HUES6 (cell line): ENCODE measurements around the gene AKAP13.

Experiments used
- H3K27ac ChIP-seq: 2 replicates; pipeline ENCODE4 v1.7.0; 2013; ENCODE audit warnings: low read depth, mild to moderate bottlenecking, low read length, inconsistent platforms
- H3K27me3 ChIP-seq: 2 replicates; pipeline ENCODE4 v1.6.1; 2013; ENCODE audit warnings: low read length; ENCODE audit not compliant: control insufficient read depth, insufficient read depth
- H3K36me3 ChIP-seq: 2 replicates; pipeline ENCODE4 v1.6.1; 2013; ENCODE audit warnings: low read length; ENCODE audit not compliant: control insufficient read depth, insufficient read depth
- H3K4me1 ChIP-seq: 2 replicates; pipeline ENCODE4 v1.6.1; 2013; ENCODE audit warnings: low read length; ENCODE audit not compliant: control insufficient read depth, insufficient read depth
- H3K4me3 ChIP-seq: 2 replicates; pipeline ENCODE4 v1.5.1; 2013; ENCODE audit warnings: low read depth, low read length
- H3K9ac ChIP-seq: one replicate; pipeline ENCODE4 v1.6.1; 2013; ENCODE audit warnings: mild to moderate bottlenecking, low read length
- H3K9me3 ChIP-seq: 2 replicates; pipeline ENCODE4 v1.6.1; 2013; ENCODE audit warnings: low read depth, low read length; ENCODE audit not compliant: control insufficient read depth, insufficient read depth

The AKAP13 gene

DNA sequence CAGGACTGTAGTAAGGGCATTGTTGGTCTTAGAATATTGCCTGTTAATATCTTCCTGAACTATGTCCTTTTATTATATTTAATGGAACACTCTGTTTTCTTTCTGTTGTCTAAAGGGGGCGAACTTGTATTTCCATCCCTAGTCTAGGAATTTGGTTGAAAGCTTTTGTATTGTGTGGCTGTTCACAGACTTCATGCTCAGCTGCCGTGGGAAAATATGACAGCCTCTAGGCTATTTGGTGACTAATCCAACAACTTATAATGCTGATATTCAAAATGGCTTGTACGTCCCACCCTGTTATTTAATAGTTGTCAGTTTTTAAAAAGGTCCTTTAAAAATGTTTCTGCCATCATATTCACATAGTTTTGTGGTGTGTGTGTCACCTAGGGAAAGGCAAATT lies 211.7 kb downstream of the AKAP13 start:
- no peak overlapping the region for H3K27ac ChIP-seq
- no peaks in the 10 kb centered on the region for H3K27me3 ChIP-seq
- no peaks in the 10 kb centered on the region for H3K36me3 ChIP-seq
- H3K4me3 ChIP-seq, result no peak overlapping the region
- no peak overlapping the region for H3K9ac ChIP-seq
- H3K4me1 ChIP-seq, result peaks cover 14% of the 10 kb centered on the region
- no peaks in the 10 kb centered on the region for H3K9me3 ChIP-seq

DNA sequence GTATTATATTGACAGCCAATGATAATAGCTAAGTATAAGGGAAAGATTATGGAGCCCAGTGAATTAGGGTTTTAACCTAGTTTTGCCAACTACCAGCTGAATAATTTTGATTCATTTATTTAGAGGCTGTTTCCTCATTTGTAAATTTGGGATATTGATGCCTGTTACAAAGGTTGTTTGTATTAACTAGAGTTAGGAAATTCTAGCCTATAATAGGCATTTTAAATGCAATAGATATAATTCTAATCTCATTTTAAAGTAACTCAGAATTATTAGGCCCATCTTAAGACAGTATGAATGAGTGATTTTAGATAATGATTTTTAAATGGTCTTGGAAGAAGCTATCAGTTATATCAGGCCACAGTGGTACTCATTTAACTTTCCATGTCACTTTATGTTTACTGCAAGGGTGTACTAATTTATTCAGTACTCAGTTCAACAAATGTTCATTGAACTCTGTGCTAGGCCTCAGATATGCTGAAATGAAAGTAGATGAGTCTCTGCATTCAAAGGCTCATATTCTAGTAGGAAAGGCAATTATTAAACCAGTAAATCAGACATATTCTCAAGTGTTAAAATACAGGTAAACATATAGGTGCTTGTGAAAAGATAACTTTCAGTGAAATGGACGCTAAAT lies 213.5 kb downstream of the AKAP13 start:
- Histone ChIP-seq H3K36me3 (no peaks in the 10 kb centered on the region), H3K9me3 (no peaks in the 10 kb centered on the region), H3K4me1 (peaks cover 2% of the 10 kb centered on the region), H3K9ac (no peak overlapping the region), H3K27me3 (no peaks in the 10 kb centered on the region), H3K27ac (no peak overlapping the region), H3K4me3 (no peak overlapping the region)

DNA sequence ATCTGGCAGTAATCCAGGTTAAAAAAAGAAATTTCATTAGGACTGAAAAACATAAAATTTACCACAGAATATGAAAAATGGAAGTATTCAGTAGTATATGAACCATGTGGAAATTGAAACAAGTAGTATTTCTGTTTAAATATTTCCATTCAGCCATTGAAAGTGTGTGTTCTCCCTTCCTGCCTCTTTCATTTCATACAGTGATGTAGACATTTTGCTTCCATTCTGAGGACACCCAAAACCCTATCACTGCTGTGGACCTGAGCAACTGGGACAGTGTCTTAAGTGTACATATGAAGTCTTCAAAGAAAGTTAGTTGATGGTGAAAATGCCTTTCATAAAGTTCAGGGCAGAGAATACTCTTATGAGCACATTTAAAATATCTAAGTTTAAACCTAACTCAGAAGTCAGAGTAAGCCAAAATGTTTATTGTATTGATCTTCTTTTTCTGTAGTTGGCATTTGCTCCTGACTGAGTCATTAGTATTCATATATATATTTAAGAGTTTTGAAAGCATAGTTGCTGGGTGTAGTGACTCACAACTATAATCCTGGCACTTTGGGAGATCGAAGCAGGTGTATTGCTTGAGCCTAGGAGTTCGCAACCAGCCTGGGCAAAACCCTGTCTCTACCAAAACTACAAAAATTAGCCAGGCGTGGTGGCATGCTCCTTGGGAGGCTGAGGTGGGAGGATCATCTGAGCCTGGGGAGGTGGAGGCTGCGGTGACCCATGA lies 215.6 kb downstream of the AKAP13 start:
- Histone ChIP-seq H3K4me1 (no peaks in the 10 kb centered on the region), H3K27me3 (no peaks in the 10 kb centered on the region), H3K4me3 (no peak overlapping the region), H3K9me3 (no peaks in the 10 kb centered on the region), H3K36me3 (no peaks in the 10 kb centered on the region), H3K27ac (no peak overlapping the region), H3K9ac (no peak overlapping the region)

DNA sequence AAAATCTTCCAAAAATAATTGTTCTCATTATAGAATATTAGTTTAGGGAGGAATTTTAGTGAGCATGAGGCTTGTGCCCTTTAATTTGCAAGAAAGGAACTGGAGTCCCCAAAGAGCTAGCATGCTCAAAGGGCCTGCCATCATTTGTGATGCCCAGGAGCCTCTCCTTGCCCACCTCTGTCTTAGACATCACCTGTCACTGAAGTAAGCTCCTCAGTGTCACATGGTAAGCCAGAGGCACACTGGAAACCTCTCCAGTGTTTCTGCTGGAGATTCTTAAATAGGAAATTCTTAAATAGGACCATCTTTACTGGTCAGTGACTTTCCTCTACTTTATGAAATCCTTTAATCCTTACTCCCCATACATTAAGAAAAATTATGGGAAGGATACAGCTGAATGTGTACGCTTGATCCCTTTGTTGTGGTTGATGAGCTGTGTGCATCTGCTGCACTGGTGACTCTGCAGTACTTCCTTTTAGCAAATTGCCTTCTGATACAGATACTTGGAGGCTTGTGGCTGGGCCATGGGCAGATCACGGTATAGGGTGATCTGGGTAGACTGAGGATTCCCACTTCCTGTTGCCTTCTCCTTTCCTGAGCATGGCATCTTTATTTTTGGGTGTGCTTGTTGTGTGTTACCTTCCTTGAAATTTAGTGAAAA lies 216.9 kb downstream of the AKAP13 start:
- H3K27ac ChIP-seq, result no peak overlapping the region
- H3K4me3 ChIP-seq, result no peak overlapping the region

DNA sequence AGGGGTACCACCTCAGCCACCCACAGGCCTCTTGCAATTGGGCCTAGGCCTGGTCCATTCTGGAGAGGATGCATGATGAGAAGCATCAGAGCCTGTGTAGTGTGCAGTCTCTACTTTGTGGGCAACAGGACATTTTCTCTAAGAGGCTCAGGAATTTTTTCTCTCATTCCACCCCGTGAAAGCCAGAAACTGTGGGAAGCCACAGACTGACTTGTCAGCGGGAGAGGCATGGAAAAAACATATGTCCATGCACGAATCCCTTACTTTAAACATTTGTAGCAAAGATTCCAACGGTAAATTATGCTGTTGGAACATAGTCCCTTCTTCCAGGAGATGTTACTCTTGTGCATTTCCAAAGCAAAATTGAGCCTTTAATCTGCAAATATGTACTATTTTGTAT lies 217.8 kb downstream of the AKAP13 start:
- no peak overlapping the region for H3K4me3 ChIP-seq
- no peaks in the 10 kb centered on the region for H3K4me1 ChIP-seq
- H3K9ac ChIP-seq, result no peak overlapping the region
- H3K27me3 ChIP-seq, result no peaks in the 10 kb centered on the region
- H3K36me3 ChIP-seq, result peaks cover 2% of the 10 kb centered on the region; the same call in 1 of the 2 replicates
- no peak overlapping the region for H3K27ac ChIP-seq
- no peaks in the 10 kb centered on the region for H3K9me3 ChIP-seq

More for the DNA sequence above, 216.9 kb downstream of the AKAP13 start:
- no peaks in the 10 kb centered on the region for H3K36me3 ChIP-seq
- no peaks in the 10 kb centered on the region for H3K27me3 ChIP-seq
- H3K4me1 ChIP-seq, result no peaks in the 10 kb centered on the region
- no peaks in the 10 kb centered on the region for H3K9me3 ChIP-seq
- no peak overlapping the region for H3K9ac ChIP-seq

DNA sequence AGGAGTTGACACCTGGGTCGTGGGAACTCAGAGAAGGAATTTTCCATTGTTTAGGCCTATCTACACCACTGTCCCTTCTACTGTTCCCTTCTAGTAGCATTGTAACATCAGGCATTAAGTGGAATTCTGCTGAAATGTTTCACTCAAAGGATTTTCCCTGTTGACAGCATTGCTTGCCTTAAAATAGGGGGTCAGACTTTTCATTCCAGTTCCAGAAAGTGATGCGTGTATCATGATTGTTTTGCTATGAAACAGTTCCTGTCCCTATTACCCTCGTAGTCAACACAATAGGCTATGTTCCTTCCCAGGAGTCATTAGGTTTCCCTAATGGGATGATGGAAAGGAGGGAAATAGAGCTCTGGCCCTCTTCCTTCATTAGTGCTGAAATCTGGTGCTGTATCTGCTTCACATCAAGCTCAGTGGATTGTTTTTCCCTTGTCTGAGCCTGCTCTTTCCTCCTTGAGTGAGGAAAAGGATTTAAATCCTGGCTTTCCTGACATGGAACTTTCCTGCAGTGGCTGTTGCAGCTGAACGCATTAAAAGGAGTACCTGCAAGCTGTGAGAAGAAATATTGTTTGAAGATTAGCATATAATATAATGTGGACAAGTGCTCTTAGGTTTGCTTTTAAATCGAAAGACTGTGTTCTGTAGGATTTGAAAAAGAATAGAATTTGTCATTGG lies 218.5 kb downstream of the AKAP13 start:
- no peak overlapping the region for H3K9ac ChIP-seq
- no peaks in the 10 kb centered on the region for H3K4me1 ChIP-seq
- H3K27ac ChIP-seq, result no peak overlapping the region

DNA sequence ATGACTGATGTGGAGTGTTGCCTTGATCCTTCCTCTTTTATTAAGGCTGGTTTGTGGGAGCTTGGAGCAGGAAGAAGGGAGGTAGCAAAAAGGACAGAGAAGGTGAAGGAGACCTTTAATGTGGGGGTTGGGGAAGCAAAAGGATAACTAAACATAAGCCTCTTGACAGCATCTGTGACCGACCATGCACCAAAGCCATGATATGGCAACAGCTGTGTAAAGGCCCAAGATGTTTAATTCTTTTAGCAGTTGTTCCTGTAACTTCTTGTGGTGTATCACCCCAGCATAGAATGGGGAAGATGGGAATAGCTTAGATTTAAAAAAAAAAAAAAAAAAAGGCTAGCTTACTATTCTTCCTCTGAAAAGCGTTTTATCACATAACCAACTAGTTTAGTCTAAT lies 219.6 kb downstream of the AKAP13 start:
- H3K27me3 ChIP-seq, result no peaks in the 10 kb centered on the region
- no peak overlapping the region for H3K27ac ChIP-seq
- no peaks in the 10 kb centered on the region for H3K9me3 ChIP-seq
- no peak overlapping the region for H3K4me3 ChIP-seq
- peaks cover 3% of the 10 kb centered on the region; the same call in 1 of the 2 replicates for H3K36me3 ChIP-seq
- no peak overlapping the region for H3K9ac ChIP-seq
- no peaks in the 10 kb centered on the region for H3K4me1 ChIP-seq

More for the DNA sequence above, 218.5 kb downstream of the AKAP13 start:
- H3K4me3 ChIP-seq, result no peak overlapping the region
- peaks cover 3% of the 10 kb centered on the region; the same call in 1 of the 2 replicates for H3K36me3 ChIP-seq
- no peaks in the 10 kb centered on the region for H3K9me3 ChIP-seq
- H3K27me3 ChIP-seq, result no peaks in the 10 kb centered on the region

DNA sequence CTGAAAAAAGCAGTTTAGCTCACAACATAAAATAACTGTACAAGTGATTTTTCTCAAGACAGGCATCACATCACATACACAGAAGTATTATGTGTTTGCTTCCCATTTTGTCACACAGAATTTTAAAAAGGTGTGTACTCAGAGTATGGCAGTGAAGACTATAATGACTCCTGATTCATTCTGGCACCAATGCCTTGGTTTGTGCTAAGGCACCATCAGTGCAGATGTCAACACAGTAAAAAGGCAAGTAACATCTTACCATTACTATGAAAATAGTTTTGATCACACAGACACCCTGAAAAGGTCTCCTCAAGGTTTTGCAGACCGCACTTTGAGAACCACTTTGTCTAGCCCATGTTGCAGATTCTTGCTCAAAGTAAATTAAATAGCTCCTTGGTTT lies 222.8 kb downstream of the AKAP13 start:
- H3K27me3 ChIP-seq, result no peaks in the 10 kb centered on the region
- peaks cover 3% of the 10 kb centered on the region; the same call in 1 of the 2 replicates for H3K36me3 ChIP-seq

DNA sequence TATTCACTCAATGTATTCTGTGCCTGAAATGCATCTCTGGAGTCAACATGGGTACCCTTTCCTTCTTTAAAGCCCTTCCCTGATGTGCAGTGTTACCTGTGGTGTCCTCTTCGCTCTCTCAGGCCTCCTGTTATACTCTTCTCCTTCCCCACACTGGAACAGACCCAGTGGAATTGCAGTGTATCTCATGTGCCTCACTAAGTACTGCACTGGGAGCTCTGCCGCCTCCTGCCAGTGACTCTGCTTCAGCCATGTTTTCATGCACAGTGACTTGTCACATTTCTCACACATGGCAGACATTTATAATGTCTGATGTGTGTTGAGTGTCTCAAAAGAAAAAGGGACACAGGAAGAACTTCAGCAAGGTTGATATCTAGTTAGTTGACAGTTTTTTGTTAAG lies 223.3 kb downstream of the AKAP13 start:
- H3K27me3 ChIP-seq, result no peaks in the 10 kb centered on the region
- H3K4me3 ChIP-seq, result no peak overlapping the region
- H3K4me1 ChIP-seq, result no peaks in the 10 kb centered on the region
- H3K36me3 ChIP-seq, result peaks cover 3% of the 10 kb centered on the region; the same call in 1 of the 2 replicates
- no peak overlapping the region for H3K9ac ChIP-seq
- no peak overlapping the region for H3K27ac ChIP-seq
- no peaks in the 10 kb centered on the region for H3K9me3 ChIP-seq

More for the DNA sequence above, 222.8 kb downstream of the AKAP13 start:
- no peak overlapping the region for H3K4me3 ChIP-seq
- H3K27ac ChIP-seq, result no peak overlapping the region
- no peaks in the 10 kb centered on the region for H3K9me3 ChIP-seq
- no peak overlapping the region for H3K9ac ChIP-seq
- H3K4me1 ChIP-seq, result no peaks in the 10 kb centered on the region

DNA sequence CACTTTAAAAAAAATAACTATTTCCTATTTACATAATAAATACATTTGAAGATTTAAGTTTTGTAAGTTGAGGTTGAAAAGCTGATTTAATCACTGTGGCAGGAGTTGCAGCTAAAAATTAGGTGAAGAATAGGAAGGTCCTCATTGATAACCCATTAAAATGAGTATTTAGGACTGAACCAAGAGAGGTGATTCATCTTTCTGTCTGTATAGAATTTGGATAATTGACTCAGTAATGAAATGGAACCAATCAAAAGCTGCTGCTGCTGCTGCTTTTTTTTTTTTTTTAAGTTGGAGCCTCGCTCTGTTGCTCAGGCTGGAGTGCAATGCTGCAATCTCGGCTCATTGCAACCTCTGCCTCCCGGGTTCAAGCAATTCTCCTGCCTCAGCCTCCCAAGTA lies 223.8 kb downstream of the AKAP13 start:
- Histone ChIP-seq H3K27me3 (no peaks in the 10 kb centered on the region), H3K9me3 (no peaks in the 10 kb centered on the region), H3K4me3 (no peak overlapping the region), H3K27ac (no peak overlapping the region), H3K9ac (no peak overlapping the region), H3K4me1 (no peaks in the 10 kb centered on the region), H3K36me3 (peaks cover 3% of the 10 kb centered on the region; the same call in 1 of the 2 replicates)
